DND-41 (cell line): Measurements from ENCODE around the gene PSME2.

Source experiments
- ATAC-seq: fragments of 200-7000 bp; cut with Tn5 transposase; 3 replicates; pipeline ENCODE4 v1.9.1; 2021; ENCODE audit warnings: low read depth; ENCODE audit not compliant: insufficient read depth
- DNase-seq: peaks from one replicate; pipeline ENCODE4 v3.0.0-alpha.2; 2020
- H2AFZ ChIP-seq: 2 replicates; pipeline ENCODE4 v1.6.0; 2012; ENCODE audit warnings: low read depth, low read length
- H3K27ac ChIP-seq: 2 replicates; pipeline ENCODE4 v1.5.1; 2012; ENCODE audit warnings: low read length, inconsistent platforms
- H3K27me3 ChIP-seq: fragments of 200-600 bp; sonication (generic); 2 replicates; pipeline ENCODE4 v1.6.0; 2012; ENCODE audit warnings: low read length, mild to moderate bottlenecking, inconsistent platforms; ENCODE audit not compliant: insufficient read depth, poor library complexity
- H3K36me3 ChIP-seq: 2 replicates; pipeline ENCODE4 v1.5.1; 2012; ENCODE audit warnings: low read length, inconsistent platforms; ENCODE audit not compliant: insufficient read depth
- H3K4me1 ChIP-seq: 2 replicates; pipeline ENCODE4 v1.5.1; 2012; ENCODE audit warnings: mild to moderate bottlenecking, low read length; ENCODE audit not compliant: insufficient read depth
- H3K4me2 ChIP-seq: 2 replicates; pipeline ENCODE4 v1.6.0; 2012; ENCODE audit warnings: mild to moderate bottlenecking, moderate library complexity, low read length, inconsistent platforms; ENCODE audit not compliant: insufficient read depth
- H3K4me3 ChIP-seq, 2 experiments: fragments of 200-600 bp in 1 of 2; shearing (Covaris generic) in 1 of 2; 2 replicates each; pipeline ENCODE4 v1.5.1; 2012 to 2016; ENCODE audit warnings: inconsistent platforms in 2 of 2, low read length in 2 of 2, mild to moderate bottlenecking in 2 of 2, low read depth in 1 of 2, moderate library complexity in 1 of 2
- H3K79me2 ChIP-seq: 2 replicates; pipeline ENCODE4 v1.6.0; 2012; ENCODE audit warnings: low read length, inconsistent platforms; ENCODE audit not compliant: insufficient read depth
- H3K9ac ChIP-seq: 2 replicates; pipeline ENCODE4 v1.6.0; 2012; ENCODE audit warnings: low read depth, mild to moderate bottlenecking, inconsistent platforms, low read length, moderate library complexity
- H3K9me3 ChIP-seq: 2 replicates; pipeline ENCODE4 v1.5.1; 2012; ENCODE audit warnings: low read length, moderate library complexity, mild to moderate bottlenecking, inconsistent platforms; ENCODE audit not compliant: insufficient read depth, severe bottlenecking
- H4K20me1 ChIP-seq: 2 replicates; pipeline ENCODE4 v1.6.0; 2012; ENCODE audit warnings: low read length; ENCODE audit not compliant: insufficient read depth
- EZH2 ChIP-seq: IDR thresholded peaks from 3 replicates; pipeline ENCODE4 v1.6.1; 2012; ENCODE audit warnings: borderline replicate concordance, low read depth, mild to moderate bottlenecking, moderate library complexity, low read length, inconsistent platforms; ENCODE audit not compliant: severe bottlenecking
- TF ChIP-seq, protein P1 (sequence below): IDR thresholded peaks from 2 replicates; pipeline ENCODE4 v1.5.1; 2012; ENCODE audit warnings: borderline replicate concordance, low read length, moderate library complexity, mild to moderate bottlenecking; ENCODE audit not compliant: poor library complexity, severe bottlenecking; ENCODE audit errors: extremely low read depth

Gene PSME2

DNA sequence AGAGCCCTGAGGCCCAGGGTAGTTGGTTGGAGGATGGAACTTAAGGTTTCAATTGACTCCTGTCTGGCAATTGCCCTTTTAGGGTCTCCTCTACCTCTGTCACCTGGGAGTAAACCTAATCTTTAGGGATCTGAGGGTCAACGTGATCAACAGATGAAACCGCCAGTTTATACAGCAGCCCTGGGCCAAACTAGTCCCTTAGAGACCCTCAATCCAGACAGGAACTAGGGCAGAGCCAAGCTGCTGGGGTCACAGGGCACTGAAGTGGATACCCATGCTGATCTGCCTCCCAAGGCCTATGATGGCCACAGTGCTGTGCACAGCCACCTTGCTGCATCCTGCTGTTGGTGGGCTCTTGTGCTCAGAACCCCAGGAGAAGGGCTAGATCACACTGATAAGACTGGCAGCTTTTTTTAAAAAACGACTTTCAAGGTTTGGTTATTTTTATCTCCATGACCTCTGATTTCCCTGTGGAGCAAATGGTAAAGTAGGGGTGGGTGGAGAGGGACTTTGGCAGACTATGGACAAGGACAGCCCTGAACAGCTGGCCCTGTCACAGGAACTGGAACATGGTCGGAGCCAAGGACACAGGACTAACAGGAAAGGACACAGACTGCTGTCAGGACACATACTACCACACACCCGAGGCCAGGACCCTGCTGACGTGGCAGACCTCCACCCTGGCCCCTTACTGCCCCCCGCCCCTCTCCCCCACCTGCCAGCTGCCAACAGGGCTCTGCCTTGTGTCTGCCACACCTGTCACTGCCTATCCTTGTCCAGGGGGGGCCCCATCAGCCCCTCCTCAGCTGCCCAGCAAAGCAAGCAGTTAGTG lies 15.5 kb downstream of the PSME2 start:
- H2AFZ ChIP-seq: no peak overlapping the region
- no peaks in the 10 kb centered on the region for H3K9me3 ChIP-seq
- ATAC-seq (no peak), DNase-seq (no peak)
- no peak overlapping the region for H3K4me3 ChIP-seq
- H3K4me2 ChIP-seq: no peak overlapping the region
- TF ChIP-seq EZH2: no peak
- TF ChIP-seq, protein P1, sequence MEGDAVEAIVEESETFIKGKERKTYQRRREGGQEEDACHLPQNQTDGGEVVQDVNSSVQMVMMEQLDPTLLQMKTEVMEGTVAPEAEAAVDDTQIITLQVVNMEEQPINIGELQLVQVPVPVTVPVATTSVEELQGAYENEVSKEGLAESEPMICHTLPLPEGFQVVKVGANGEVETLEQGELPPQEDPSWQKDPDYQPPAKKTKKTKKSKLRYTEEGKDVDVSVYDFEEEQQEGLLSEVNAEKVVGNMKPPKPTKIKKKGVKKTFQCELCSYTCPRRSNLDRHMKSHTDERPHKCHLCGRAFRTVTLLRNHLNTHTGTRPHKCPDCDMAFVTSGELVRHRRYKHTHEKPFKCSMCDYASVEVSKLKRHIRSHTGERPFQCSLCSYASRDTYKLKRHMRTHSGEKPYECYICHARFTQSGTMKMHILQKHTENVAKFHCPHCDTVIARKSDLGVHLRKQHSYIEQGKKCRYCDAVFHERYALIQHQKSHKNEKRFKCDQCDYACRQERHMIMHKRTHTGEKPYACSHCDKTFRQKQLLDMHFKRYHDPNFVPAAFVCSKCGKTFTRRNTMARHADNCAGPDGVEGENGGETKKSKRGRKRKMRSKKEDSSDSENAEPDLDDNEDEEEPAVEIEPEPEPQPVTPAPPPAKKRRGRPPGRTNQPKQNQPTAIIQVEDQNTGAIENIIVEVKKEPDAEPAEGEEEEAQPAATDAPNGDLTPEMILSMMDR: no peak
- H3K79me2 ChIP-seq: no peaks in the 10 kb centered on the region
- no peaks in the 10 kb centered on the region for H4K20me1 ChIP-seq
- H3K27ac ChIP-seq: no peak overlapping the region
- H3K4me1 ChIP-seq: peaks cover 7% of the 10 kb centered on the region
- H3K27me3 ChIP-seq: no peaks in the 10 kb centered on the region
- no peak overlapping the region for H3K9ac ChIP-seq
- no peaks in the 10 kb centered on the region for H3K36me3 ChIP-seq

DNA sequence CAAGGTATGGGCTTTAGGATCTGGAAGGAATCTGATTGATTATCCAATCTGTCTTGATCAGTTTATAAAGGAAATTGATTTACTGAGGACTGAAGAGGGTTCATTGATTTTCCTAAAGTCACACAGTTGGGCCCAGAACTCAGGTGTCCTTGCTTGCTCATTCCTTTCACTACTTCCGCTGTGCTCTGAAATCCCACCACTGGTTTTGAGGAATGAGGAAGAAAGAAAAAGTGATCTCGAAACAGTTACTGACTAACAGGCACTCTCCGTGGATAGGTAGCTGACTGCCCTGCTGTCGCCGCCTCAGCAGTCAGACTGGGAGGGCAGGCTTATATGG lies 16.1 kb downstream of the PSME2 start, which contains the start of gene FITM1:
Gene FITM1, plus strand, starts transcription at position 280 of the 337 bp plus-strand sequence. CDS start 905 bp downstream, outside the sequence.
- no peak for DNase-seq

DNA sequence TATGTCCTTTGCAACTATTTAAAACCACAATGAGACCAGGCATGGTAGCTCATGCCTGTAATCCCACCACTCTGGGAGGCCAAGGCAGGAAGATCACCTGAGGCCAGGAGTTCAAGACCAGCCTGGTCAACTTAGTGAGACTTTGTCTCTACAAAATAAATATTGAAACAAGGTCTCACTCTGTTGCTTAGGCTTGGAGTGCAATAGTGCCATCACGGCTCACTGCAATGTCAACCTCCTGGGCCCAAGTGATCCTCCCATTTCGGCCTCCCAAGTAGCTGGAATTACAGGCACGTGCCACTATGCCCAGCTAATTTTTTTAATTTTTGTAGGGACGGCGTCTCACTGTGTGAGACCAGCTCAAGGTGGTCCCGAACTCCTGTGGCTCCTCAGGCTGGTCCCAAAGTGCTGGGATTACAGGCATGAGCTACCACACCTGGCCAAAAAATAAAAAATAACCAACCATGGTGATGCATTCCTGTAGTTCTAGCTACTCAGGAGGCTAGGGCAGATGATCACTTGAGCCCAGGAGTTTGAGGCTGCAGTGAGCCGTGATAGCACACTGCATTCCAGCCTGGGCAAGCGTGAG lies 16.9 kb downstream of the PSME2 start:
- TF ChIP-seq EZH2: no peak
- TF ChIP-seq, protein P1: no peak
- ATAC-seq (no peak), DNase-seq (no peak)
- no peaks in the 10 kb centered on the region for H3K9me3 ChIP-seq
- H3K36me3 ChIP-seq: no peaks in the 10 kb centered on the region
- no peaks in the 10 kb centered on the region for H3K27me3 ChIP-seq
- no peaks in the 10 kb centered on the region for H3K4me1 ChIP-seq
- no peaks in the 10 kb centered on the region for H4K20me1 ChIP-seq
- no peak overlapping the region for H2AFZ ChIP-seq
- H3K79me2 ChIP-seq: no peaks in the 10 kb centered on the region
- H3K9ac ChIP-seq: no peak overlapping the region
- no peak overlapping the region for H3K4me3 ChIP-seq
- no peak overlapping the region for H3K27ac ChIP-seq
- no peak overlapping the region for H3K4me2 ChIP-seq

More for the DNA sequence above, 16.1 kb downstream of the PSME2 start, which contains the start of gene FITM1:
- H3K79me2 ChIP-seq: no peaks in the 10 kb centered on the region
- no peak within 1 kb of the TSS for H2AFZ ChIP-seq
- no peaks in the 10 kb centered on the region for H3K9me3 ChIP-seq
- H3K27me3 ChIP-seq: no peaks in the 10 kb centered on the region
- no peak within 1 kb of the TSS for H3K4me2 ChIP-seq
- no peak for TF ChIP-seq EZH2
- TF ChIP-seq, protein P1: no peak
- no peaks in the 10 kb centered on the region for H4K20me1 ChIP-seq
- no peaks in the 10 kb centered on the region for H3K36me3 ChIP-seq
- H3K4me3 ChIP-seq: no peak within 1 kb of the TSS
- H3K4me1 ChIP-seq: peaks cover 2% of the 10 kb centered on the region
- no peak within 1 kb of the TSS for H3K27ac ChIP-seq
- H3K9ac ChIP-seq: no peak within 1 kb of the TSS
- no peak for ATAC-seq
